A549 treated with DMSO at 1 μM for 4 hours (cell line): Measurements from ENCODE around the gene OR2M2. TPM values are rescaled to one million over a fixed set of nuclear protein-coding genes. Genes with fewer than 3 reads are reported as not detected.

Experiments
- total RNA-seq: library from RNA; stranded (reverse); fragments of 200-300 nt; extraction: Qiagen RNA extraction; gene quantifications from 5 replicates; pipeline ENCODE4 v1.2.3, GENCODE V29; 2022; ENCODE audit warnings: low read depth

The OR2M2 gene, protein sequence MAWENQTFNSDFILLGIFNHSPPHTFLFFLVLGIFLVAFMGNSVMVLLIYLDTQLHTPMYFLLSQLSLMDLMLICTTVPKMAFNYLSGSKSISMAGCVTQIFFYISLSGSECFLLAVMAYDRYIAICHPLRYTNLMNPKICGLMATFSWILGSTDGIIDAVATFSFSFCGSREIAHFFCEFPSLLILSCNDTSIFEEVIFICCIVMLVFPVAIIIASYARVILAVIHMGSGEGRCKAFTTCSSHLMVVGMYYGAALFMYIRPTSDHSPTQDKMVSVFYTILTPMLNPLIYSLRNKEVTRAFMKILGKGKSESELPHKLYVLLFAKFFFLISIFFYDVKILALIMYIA
- not detected in 5 replicates for total RNA-seq

DNA sequence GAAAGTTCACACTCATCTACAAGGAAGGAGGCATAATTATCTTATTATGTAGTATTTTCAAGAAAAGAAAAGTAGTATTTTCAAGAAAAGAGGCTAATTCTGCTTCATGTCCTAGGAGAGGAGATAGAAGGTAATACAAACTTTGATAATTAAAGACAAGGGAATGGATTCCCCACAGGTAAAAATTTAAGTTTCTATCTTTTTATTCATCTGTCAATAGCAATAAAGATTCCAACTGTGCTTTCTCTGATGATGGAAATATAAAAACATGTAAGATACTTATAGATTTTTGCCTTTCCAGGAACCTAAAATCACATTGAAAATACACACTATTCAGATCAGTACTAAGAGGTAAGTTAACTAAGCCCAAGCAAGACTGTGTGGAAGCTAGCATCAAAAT lies at the start of gene OR2M2:
TSS of gene OR2M2 (plus strand) at position 301 of the 400 bp plus-strand sequence. CDS start 5,165 bp downstream, outside the sequence.

DNA sequence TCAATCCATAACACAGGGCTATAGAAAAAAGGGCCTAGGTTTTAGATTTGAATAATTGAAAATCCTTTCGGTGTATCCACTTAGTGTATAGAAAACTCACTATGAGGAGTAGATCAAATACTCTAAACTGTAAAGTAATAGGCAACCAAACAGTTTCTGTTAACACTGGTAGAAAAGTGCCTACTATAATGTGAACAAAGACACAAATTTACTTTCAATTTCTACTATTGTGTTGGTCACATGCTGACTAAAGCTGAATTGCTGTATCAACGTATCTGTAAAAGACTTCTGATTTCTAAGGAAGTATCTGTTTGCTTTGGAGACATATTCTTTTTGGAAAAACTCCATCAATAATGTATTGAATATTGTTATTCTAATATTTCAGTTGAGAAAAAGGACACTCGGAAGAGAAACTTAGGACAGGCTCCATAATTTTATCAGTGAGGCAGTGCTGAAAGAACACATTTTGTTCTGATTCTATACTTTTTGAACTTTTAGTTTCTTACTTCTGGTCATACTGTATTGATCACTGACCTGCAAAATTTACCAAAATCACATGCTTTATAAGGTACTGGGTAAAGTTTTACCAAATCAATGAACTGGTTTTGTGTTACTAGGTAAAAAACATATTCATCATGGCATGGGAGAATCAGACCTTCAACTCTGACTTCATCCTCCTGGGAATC lies 30.0 kb upstream of the OR2M2 start, which contains the start of gene OR2M5:
TSS of gene OR2M5 (plus strand) at position 636 of the 686 bp plus-strand sequence. CDS start at position 636, 0 bp downstream.

DNA sequence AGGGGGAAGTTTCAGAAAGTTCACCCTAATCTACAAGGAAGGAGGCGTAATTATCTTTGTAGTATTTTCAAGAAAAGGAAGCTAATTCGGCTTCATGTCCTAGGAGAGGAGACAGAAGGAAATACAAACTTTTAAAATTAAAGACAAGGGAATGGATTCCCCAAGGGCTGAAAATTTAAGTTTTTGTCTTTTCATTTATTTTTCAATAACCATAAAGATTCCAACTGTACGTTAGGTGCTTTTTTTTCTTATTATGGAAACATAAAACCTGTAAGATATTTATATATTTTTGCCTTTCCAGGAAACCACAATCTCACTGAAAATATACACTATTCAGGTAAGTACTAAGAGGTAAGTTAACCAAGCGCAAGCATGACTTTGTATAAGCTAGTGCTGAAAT lies 22.3 kb downstream of the OR2M2 start, which contains the start of gene OR2M3:
TSS of gene OR2M3 (plus strand) at position 301 of the 400 bp plus-strand sequence. CDS start 5,803 bp downstream, outside the sequence.

Other genes with a start within 250 kb of the OR2M2 start
- not detected in 5 replicates for gene OR2AJ1, start 249.9 kb upstream of the OR2M2 start, total RNA-seq
- not detected in 5 replicates for gene OR2L8, start 226.0 kb upstream of the OR2M2 start, total RNA-seq
- not detected in 5 replicates for gene OR2AK2, start 209.6 kb upstream of the OR2M2 start, total RNA-seq
- not detected in 5 replicates for gene OR2L5, start 161.2 kb upstream of the OR2M2 start, total RNA-seq
- gene OR2L2, start 144.8 kb upstream of the OR2M2 start, total RNA-seq, result not detected in 5 replicates
- gene OR2L3, start 128.0 kb upstream of the OR2M2 start, total RNA-seq, result not detected in 5 replicates
- not detected in 5 replicates for gene OR2L13, start 79.6 kb upstream of the OR2M2 start, total RNA-seq
- not detected in 5 replicates for gene OR2M5, start 29.7 kb upstream of the OR2M2 start, total RNA-seq
- gene OR2M3, start 22.4 kb downstream of the OR2M2 start, total RNA-seq, result not detected in 5 replicates
- not detected in 5 replicates for gene OR2M4, start 56.6 kb downstream of the OR2M2 start, total RNA-seq
- not detected in 5 replicates for gene OR2T33, start 103.2 kb downstream of the OR2M2 start, total RNA-seq
- not detected in 5 replicates for gene OR2T12, start 128.6 kb downstream of the OR2M2 start, total RNA-seq
- not detected in 5 replicates for gene OR2M7, start 149.7 kb downstream of the OR2M2 start, total RNA-seq
- not detected in 5 replicates for gene OR14C36, start 174.0 kb downstream of the OR2M2 start, total RNA-seq
- not detected in 5 replicates for gene OR2T4, start 186.8 kb downstream of the OR2M2 start, total RNA-seq
- not detected in 5 replicates for gene OR2T6, start 200.9 kb downstream of the OR2M2 start, total RNA-seq
- not detected in 5 replicates for gene OR2T1, start 228.2 kb downstream of the OR2M2 start, total RNA-seq